GM12873 (cell line): ENCODE results near the gene TKT.

ENCODE experiments used
- CTCF ChIP-seq: IDR thresholded peaks from 2 replicates; pipeline ENCODE4 v1.5.1; 2012; ENCODE audit warnings: low read depth, mild to moderate bottlenecking, moderate library complexity, low read length, control low read depth; ENCODE audit not compliant: insufficient read depth; ENCODE audit errors: missing control alignments

Gene TKT

GRCh38 chr3:53236112-53236841 lies 19.5 kb downstream of the TKT start:
- TF ChIP-seq CTCF, result no peak

DNA sequence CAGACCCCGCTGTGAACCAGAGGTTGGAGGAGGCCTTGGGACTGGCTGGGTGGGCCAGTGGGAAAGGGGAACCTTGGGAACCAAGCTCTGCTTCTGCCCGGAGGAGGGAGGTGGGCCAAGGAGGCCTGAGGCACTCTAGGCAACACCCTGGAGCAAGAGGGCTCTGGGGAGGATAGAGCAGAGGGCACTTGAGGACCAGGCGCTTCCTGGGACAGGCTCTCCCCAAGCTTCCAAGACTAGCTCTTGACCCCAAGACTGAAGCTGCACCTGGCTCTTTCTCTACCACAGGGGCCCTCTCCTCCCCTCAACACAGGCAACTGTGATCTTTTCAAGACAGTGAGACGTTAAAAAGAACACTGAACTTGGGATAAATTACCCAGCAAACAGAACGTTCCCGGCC lies 20.3 kb downstream of the TKT start:
- no peak for TF ChIP-seq CTCF

DNA sequence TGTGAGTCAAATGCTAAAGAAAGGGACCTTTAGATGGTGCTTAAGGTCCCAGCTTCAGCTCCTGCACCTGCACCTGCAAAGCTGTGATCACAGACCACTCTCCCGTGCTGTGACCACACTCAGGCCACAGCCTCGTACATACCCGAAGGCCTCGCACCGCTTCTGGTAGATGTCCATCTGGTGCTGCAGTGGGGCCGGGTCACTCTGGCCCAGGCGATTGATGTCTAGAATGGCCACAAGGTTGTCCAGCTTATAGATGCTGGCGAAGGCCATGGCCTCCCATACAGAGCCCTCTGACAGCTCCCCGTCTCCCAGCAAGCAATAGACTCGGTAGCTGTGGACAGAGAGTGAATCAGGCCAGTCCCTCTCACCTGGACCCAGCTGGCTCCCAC lies 21.0 kb downstream of the TKT start:
- no peak for TF ChIP-seq CTCF

DNA sequence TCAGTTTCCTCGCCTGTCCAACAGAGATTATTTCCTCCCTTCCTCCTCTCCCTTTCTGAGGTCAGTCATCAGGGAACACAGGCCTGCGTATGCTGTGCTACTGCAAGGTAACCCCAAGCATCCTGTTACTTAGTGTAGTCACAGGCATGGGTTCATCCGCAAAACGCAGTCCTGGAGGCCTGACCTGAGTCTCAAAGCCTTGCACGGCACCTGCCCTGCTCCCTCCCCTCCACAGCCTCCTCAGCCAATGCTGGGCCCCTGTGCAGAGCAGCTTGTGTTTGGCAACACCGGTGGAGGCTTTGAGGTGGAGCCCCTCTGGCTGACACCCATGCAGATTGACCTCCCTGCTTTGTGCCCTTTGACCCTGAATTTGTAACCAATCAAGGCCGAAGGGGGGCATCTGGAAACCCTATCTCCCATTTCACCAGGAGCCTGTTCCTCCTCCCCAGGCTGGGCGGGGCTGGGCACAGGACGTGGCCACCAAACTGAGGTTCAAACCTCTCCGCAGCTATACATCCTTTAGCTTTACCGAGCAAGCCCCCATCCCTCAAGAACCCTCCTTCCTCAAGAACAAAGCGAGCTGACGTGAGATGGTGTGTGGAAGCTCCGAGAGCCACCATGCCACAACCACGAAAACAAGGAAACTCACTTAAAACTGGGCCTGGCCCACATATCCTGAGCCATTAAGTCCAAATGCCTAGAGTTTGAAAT lies 21.5 kb downstream of the TKT start:
- no peak for TF ChIP-seq CTCF

GRCh38 chr3:53232641-53233377 lies 23.0 kb downstream of the TKT start:
- TF ChIP-seq CTCF, result no peak

DNA sequence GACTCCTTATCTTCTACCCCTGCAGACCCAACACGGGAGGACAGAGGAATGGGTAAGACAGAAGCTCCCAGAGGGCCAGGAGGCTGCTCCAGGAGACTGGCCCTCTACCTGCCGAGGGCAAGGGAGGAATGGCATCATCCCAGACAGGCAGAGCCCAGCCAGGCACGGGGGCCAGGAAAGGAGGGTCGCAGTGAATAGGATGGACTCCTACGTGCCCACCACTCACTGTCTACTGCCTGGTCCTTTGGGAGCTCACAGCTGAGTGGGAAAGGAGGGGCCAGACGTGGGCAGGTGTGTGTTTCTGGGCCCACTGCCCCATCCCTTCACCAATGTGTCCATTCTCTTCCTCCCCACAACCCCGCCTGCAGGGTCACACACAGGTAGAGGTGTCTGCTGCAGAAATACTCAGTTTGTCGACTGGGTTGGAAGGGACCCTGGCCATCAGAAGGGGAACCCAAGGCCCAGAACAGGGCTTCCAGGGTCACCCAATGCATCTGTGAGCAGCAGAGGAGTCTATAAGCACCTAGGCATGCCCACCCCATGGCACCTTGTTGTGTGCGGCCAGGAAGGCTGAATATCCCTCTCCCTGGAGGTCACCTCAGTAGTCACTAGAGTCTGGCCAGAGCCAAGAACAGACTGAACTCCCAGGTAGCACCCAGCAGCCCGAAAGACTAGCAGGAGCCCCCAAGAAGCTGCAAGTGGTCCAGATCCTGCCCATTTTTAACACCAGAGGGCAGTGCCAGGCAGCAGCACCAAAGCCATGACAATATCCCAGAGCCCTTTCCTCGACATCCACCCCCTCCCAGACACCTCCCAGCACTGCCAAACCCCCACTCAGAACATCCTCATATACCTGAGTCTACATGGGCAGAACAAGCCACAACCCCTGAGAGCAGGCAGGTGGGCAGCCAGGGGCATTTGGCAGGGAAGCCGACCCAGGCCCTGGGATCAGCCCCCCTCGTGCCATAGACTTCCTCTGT lies 24.0 kb downstream of the TKT start:
- TF ChIP-seq CTCF, result peak; percentile 9
